Endometrial microvascular endothelial cells (primary cell): ENCODE data around the gene SELENOO. TPM values are rescaled to one million over a fixed set of nuclear protein-coding genes. Genes with fewer than 3 reads are reported as not detected.
"Not testable (repeated sequence)": the region's sequence is repeated elsewhere in the genome, so short reads cannot be mapped to it uniquely, and the experiment has no call there.

Experiments
- in situ Hi-C: cut with HindIII; loops from 2 replicates; pipeline ENCODE4 v1.10.0; 2017; ENCODE audit warnings: low sequenced_read_pairs, low pct_unique_long_range_greater_than_20kb; ENCODE audit errors: inconsistent ontology term
- total RNA-seq: library from RNA; depleted of rRNA; stranded (reverse); fragments of >200 nt; gene quantifications from one replicate; pipeline ENCODE4 v1.2.3, GENCODE V29; 2015; ENCODE audit errors: inconsistent ontology term

SELENOO gene
- total RNA-seq, 1 donor from 2014 or later: 29.7 TPM

DNA sequence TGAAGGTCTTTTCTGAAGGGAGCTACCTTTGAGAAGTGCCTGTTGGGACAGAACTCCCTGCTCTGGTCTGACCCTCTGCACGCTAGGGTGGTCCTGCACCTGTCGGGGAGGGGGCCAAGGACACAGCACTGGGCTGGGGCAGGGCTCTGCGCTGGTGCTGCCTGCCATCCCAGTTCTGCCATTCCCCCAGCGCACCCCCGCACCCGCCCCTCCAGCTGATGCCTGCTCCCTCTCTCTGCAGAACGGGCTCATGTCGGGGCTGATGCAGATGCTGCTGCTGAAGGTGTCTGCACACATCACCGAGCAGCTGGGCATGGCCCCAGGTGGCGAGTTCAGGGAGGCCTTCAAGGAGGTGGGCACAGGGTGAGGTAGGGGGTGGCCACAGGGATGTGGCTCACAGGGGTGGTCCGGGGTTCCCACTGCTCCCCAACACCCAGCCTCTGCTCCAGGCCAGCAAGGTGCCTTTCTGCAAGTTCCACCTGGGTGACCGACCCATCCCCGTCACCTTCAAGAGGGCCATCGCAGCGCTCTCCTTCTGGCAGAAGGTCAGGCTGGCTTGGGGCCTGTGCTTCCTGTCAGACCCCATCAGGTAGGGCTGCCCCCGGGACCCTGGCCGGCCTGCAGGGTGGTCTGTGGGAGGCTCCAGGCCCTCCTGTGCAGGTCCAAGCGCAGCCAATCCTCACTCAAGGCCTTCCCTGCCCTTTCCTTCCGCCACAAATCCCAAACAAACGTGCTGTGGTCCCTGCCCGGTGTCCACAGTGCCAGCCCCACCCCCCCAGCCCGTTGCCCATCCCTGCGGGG is 3.6 kb upstream of the SELENOO start:
- in situ Hi-C loops: no loop called here

DNA sequence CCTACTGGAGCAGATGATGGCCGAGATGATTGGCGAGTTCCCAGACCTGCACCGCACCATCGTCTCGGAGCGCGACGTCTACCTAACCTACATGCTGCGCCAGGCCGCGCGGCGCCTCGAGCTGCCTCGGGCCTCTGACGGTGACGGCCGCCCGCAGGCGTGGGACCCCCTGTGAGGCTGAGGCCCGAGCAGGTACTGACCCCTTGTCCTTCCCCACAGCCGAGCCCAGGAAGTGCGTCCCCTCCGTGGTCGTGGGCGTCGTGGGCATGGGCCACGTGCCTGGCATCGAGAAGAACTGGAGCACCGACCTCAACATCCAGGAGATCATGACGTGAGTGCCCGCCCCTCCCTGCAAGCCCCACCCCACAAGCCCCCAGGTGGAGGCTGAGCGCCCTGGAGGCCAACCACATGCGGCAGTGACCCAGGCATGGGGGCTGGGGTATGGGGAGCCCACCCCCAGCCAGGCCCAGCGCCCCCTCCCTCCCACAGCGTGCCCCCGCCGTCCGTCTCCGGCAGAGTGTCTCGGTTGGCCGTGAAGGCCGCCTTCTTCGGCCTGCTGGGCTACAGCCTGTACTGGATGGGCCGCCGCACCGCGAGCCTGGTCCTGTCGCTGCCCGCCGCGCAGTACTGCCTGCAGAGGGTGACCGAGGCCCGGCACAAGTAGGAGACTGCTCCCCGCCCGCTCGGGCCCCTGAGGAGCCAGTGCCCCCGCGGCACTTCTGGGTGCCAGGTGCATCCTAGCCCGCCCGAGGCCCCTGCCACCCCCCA is 2.8 kb upstream of the SELENOO start:
- in situ Hi-C loops: no loop called here

DNA sequence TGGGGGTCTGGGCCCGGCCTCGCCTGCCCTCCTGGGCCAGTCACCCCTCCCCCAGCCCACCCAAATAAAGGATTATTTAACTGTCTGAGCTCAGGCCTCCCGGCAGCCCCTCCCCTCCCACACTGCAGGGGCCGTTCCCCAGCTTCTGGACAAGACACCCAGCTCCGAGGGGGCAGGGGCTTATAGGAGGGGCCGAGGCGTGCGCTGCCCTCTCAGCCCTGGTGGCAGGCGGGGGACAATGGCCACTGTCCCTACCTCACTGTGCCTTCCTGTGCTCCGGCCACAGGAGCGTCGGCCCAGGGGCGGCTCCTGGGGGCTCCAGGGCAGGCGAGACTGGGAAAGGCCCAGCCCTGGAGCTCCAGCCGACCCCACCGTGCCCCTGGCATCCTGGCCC is 2.2 kb upstream of the SELENOO start:
- in situ Hi-C loops: no loop called here

DNA sequence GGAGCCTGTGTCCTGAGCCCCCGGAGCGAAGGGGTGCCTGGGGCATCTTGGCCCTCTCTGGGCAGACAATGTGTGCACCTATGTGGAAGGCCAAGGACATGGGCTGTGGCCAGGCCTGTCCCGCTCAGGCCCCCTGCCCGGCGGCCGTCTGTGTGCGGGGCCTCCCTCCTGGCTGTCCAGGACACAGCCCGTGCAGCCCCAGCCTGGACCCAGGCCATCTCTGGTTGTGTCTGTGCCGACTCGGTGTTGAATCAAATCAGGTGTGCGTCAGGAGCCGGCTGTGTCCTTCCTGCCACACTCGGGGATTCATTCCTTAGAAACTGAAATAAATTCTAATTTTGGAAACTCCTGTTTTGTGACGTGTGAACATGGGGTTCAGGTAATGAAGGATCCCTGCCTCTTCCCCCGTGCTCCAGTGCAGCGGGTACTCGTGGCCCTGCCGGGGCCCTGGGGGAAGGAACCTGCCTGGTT is 1.5 kb upstream of the SELENOO start:
- in situ Hi-C loops: no loop called here

DNA sequence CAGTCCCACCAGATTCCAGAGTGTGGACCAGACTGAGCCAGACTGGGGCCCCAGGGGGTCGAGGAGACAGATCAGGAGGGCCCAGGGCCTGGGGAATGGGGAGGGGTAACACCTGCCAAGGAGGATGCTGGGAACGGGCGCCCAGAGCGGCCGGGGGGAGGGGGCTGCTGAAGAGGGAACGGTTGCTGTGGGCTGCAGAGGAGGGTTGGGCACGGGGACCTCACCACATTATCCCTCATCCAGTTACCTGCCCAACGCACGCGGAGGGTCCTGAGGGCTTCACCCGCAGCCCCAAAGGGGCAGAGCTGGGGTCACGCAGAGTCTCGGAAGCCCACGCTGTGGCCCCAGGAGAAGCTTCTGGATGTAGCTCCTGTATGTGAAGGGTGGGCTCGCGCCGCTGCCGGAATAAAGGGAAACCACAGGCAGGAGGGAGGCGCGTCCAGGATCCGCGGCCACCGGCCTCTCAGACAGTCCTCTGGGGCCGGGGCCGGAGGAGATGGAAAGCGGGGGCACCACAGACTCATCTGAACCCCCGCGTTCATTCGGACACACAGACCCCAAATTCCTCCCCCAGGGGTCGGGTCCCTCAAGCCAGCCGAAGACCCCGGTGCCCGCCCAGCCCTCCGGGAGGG is 866 bp upstream of the SELENOO start:
- in situ Hi-C loops: no loop called here

DNA sequence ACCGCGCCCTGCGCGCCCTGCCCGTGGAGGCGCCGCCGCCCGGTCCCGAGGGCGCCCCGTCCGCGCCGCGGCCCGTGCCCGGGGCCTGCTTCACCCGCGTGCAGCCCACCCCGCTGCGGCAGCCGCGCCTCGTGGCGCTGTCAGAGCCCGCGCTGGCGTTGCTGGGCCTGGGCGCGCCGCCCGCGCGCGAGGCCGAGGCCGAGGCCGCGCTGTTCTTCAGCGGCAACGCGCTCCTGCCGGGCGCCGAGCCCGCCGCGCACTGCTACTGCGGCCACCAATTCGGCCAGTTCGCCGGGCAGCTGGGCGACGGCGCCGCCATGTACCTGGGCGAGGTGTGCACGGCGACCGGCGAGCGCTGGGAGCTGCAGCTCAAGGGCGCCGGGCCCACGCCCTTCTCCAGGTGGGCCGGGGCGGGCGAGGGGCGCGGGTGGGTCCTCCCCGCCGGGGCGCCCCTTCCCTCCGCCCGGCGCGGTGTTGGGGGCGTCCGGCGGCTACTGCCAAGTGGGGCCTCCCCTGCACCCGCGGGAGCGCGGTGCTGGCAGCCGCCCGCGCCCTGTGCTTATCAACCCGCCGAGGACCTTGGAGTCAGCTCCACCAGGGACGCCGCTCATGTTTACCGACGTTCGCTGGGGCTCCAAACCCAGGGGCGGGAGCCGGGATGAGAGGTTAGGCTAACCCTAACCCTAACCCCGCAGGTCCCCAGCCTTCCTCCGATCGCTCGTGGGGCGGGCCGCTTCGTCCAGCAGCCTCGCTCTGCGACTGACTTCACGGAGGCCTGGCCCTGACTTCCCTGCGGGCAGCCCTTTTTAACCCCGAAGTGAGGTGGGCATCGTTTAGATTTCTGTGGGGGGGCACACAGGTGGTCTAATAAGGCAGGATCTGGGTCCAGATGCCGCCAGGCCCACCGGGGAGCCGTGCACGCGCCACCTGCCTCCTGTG is 649 bp downstream of the SELENOO start:
- in situ Hi-C loops: no loop called here

DNA sequence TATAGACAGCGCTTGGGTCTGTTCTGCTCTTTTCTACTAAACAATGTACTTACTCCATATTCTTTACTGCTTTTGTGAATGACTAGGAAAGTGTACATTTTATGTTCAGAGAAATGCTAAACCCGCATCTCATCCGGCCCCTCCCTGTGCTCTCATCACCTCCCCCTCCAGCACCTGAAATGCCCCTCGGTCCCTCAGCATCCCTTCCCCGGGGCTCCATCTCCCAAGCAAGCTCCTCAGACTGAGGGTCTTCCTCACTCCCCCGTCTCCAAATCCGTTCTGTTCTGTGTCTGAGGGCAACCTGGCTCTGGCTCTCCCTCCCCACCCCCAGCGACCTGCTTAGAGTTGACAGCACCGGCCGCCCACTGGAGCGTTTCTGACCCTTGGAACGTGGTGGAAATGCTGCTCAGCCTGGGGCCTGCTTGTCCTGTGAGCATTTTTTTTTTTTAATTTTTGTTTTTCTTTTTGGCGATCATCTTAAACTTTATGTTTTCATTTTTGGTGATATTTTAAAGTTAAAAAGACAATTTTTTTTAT is 1.4 kb downstream of the SELENOO start:
- in situ Hi-C loops: no loop called here

DNA sequence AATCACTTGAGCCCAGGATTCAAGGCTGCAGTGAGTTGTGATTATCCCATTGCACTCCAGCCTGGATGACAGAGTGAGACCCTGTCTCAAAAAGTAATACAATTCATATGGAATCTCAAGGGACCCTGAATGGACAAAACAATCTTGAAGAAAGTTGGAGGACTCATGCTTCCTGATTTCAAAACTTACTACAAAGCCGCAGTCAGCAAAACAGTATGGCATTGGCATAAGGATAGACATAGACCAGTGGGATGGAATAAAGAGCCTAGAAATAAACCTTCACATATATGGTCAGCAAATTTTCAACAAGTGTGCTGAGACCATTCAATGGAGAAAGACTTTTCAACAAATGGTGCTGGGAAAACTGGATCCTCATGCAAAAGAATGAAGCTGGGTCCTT is 2.5 kb downstream of the SELENOO start:
- in situ Hi-C loops: no loop called here

DNA sequence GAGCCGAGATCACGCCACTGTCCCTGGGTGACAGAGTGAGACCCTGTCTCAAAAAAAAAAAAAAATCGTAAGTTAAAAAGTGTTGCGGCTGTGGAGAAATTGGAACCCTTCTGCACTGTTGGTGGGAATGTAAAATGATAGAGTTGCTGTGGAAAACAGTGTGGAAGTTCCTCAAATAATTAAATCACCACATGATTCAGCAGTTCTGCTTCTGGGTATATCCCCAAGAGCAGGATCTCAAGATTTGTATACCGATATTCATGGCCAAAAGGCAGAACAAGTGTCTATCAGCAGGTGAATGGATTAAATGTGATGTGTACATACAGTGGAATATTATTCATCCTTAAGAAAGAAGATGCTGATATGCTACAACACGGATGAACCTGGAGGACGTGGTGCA is 3.8 kb downstream of the SELENOO start:
- in situ Hi-C loops: no loop called here

DNA sequence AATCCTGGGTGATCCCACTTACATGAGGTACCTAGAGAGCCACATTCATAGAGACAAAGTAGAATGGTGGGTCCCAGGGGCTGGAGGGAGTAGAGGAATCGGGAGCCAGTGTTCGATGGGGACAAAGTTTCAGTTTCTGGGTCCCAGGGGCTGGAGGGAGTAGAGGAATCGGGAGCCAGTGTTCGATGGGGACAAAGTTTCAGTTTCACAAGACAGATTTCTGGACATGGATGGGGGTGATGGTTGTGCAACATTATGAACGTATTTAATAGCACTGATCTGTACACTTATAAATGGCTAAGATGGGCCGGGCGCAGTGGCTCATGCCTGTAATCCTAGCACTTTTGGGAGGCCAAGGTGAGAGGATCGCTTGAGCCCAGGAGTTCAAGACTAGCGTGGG is 4.2 kb downstream of the SELENOO start:
- in situ Hi-C loops: not testable (repeated sequence)

DNA sequence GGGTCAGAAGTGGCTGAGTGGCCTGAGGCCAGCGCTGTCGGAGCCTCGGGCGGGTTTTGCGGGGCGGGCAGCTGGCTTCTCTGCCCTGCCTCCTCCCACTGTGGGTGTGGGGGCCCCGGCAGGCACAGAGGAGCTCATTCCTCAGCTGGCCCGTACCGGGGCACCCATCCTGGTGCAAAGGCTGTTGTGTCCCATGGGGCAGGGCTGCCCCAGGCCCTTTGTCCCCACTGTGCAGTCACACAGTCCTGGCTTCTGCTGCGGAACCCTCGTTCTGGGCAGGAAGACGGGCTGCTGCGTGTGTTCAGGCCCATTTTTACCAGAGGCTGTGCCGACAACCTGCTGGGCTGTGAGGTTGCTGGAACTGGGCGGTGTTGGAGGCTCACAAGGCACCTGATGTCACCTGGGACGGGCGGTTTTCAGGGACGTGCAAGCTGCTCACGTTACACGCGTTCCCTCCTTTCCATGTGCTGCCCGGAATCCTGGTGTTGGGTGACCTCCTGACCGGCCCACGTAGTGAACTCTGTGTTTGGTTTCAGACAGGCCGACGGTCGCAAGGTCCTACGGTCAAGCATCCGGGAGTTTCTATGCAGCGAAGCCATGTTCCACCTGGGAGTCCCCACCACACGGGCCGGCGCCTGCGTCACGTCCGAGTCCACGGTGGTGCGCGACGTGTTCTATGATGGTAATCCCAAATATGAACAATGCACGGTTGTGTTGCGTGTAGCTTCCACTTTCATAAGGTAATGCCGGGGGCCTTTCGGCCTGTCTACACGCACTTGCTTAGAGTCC is 5.2 kb downstream of the SELENOO start:
- in situ Hi-C loops: no loop called here

DNA sequence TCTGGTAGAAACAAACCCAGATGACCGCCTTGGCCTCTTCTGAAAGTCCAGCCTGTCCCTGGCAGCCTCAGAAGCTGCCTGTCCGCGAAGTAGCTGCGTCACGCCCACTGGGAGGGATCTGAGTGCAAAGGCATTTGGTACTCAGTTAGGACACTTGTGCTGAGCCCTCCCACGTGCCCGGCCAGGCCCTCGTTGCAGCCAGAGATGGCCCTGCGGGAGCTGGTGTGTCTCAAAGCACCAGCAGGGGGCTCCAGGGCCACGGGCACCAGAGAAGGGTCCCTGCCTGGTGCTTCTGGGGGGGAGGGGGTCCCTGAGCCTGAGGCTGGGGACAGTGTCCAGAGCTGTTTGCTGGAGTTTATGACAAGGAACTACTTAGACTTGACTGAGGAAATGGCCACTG is 5.8 kb downstream of the SELENOO start:
- in situ Hi-C loops: no loop called here

DNA sequence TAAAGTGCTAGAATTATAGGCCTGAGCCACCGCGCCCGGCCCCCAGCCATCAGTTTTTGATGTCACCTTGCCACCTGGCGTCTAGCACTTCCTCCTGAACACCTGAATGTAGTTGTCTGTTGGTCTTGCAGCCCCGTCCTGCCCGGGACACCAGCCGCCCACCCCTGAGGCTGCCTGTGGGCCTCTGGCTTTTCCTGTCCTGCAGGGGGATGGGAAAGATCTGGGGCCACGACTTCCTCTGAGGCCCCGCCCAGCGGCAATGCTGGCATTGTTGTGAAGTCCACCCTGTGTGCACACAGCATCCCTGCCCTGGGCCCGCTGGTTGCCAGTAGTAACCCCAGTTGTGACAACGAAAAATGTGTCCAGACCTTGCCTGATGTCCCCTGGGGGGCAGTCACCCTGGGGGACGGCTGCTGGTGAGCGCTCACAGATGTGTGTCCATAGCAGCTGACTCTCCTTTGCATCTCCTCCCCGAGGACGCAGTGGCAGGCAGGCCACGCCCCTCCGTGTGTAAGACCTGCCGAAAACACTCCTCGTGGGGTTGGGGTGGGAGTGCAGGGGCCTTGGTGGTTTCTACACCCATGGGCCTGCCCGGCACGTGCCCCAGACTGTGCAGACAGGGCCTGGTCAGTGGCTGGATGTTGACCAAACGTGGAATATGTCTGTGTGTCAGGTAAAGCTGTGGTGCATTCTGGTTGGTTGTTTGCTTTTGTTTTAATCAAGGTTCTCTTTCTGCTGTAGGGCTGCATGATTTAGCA is 6.8 kb downstream of the SELENOO start:
- in situ Hi-C loops: no loop called here

DNA sequence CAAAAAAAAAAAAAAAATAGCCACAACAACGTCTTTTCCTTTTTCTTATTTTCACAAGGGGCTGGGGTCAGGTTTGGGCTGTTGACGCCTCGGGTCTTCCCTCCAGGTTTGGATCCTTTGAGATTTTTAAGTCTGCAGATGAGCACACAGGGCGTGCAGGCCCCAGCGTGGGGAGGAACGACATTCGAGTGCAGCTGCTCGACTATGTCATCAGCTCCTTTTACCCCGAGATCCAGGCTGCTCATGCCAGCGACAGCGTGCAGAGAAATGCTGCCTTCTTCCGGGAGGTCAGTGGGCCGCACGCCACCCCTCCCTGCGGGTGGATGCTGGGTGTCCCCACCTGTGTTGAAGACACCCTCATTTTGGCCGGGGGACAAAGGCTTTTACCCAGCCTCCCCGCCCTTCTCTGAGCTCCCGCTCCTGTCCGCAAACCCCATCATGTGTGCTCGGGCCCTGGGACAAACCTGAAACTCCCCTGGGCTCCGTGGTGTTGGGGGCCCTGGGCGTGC is 7.7 kb downstream of the SELENOO start:
- in situ Hi-C loops: no loop called here

DNA sequence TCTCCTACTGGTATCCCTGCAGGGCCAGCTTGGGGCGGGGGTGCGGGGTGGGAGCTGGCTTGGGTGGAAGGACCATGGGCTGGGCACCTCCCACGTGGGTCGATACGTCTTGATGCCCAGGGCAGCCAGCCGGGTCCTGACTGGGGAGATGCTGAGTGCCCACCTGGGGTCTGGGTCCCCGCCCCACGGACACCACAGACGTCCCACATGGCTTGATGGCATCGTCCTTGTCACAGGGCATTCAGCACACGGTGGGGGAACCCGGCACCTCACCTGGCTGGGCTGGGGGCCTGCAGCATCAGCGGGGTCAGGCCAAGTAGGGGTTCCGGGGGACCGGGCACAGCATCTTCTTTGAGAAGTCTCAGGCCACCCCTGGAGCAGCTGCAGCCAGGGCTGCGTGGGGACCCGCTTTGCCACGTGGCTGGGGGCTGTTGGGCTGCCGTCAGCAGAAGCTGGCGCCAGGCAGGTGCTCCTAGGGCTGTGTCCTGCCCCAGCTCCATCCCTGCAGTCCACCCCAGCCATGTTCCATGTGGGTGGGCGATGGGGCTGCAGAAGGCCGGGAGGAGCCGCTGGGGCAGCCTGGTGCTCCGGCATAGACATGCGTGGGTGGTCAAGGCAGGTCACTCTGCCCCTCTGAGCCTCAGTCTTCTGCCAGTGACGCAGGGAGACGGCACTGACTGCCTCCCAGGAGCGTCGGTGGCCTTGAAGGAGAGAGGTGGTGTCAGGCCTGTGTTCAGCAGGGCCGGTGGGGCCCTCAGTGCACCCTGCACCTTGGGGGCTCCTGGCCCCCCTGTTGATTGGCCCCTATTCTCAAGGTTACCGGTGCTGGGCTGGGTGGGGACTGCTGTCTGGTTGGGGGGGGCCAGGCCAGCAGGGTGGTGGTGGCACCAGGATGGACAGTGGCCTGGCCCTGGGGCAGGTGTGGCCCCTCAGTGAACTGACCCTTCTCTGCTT is 8.4 kb downstream of the SELENOO start:
- in situ Hi-C loops: no loop called here

DNA sequence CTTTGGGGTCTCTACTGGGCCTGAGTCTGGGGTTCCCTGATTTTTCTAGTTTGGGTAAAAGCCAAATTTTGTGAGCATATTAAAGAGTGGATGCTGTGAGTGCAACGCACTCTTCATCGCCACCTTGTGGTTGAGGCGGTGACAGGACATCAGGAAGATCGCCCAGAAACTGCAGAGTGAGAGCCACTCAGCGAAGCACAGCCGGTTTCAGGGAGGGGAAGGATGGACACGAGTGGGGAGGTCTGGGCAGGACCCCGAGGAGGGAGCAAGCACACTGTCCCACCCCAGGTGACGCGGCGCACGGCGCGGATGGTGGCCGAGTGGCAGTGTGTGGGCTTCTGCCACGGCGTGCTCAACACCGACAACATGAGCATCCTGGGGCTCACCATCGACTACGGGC is 9.1 kb downstream of the SELENOO start:
- in situ Hi-C loops: no loop called here
